ENCODE data around the gene AVEN. TPM values are rescaled to one million over a fixed set of nuclear protein-coding genes. Genes with fewer than 3 reads are reported as not detected.
"Not testable (repeated sequence)": the region's sequence is repeated elsewhere in the genome, so short reads cannot be mapped to it uniquely, and the experiment has no call there.

Gene AVEN
- total RNA-seq, 3 donors from 2014 or later (not counting 1 experiment from before 2014, with no cell fraction given), result 9.8 to 11.8 (median 9.9) TPM

GRCh38 chr15:34054081-34054707 lies 15.2 kb upstream of the AVEN start:
- no peak for ATAC-seq
- 100% methylated on average over 3 of the region's 3 CpGs for WGBS (ENCODE audit: insufficient coverage)
- no peak overlapping the region for H3K27ac Mint-ChIP-seq
- H3K4me1 Mint-ChIP-seq, result no peaks in the 10 kb centered on the region
- H3K9me3 Mint-ChIP-seq, result peaks cover 6 to 16% of the 10 kb centered on the region in 2 donors
- no peaks in the 10 kb centered on the region for H3K27me3 ChIP-seq (ENCODE audit: control insufficient read depth, insufficient read depth, low read length)
- TF ChIP-seq, protein P1, sequence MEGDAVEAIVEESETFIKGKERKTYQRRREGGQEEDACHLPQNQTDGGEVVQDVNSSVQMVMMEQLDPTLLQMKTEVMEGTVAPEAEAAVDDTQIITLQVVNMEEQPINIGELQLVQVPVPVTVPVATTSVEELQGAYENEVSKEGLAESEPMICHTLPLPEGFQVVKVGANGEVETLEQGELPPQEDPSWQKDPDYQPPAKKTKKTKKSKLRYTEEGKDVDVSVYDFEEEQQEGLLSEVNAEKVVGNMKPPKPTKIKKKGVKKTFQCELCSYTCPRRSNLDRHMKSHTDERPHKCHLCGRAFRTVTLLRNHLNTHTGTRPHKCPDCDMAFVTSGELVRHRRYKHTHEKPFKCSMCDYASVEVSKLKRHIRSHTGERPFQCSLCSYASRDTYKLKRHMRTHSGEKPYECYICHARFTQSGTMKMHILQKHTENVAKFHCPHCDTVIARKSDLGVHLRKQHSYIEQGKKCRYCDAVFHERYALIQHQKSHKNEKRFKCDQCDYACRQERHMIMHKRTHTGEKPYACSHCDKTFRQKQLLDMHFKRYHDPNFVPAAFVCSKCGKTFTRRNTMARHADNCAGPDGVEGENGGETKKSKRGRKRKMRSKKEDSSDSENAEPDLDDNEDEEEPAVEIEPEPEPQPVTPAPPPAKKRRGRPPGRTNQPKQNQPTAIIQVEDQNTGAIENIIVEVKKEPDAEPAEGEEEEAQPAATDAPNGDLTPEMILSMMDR (IDR thresholded peaks at IDR 0.05), result no peak
- peaks cover 0 to 15% of the 10 kb centered on the region in 2 donors for H3K27me3 Mint-ChIP-seq (ENCODE audit: low read depth in 2 of 2)
- H3K27ac ChIP-seq (ENCODE audit: low read length), result no peak overlapping the region
- peaks cover 7% of the 10 kb centered on the region for H3K9me3 ChIP-seq (ENCODE audit: control insufficient read depth, insufficient read depth, low read length)
- H3K36me3 Mint-ChIP-seq, result peaks cover 20% of the 10 kb centered on the region
- H3K4me3 Mint-ChIP-seq, result no peak overlapping the region
- DNase-seq, result no peak
- no peak overlapping the region for H3K4me3 ChIP-seq (ENCODE audit: low read length)
- H3K4me1 ChIP-seq (ENCODE audit: control insufficient read depth, insufficient read depth, low read length), result no peaks in the 10 kb centered on the region
- H3K36me3 ChIP-seq (ENCODE audit: control insufficient read depth, insufficient read depth, low read length), result no peaks in the 10 kb centered on the region
- intact Hi-C loops (cut with micrococcal nuclease), result no loop called here

DNA sequence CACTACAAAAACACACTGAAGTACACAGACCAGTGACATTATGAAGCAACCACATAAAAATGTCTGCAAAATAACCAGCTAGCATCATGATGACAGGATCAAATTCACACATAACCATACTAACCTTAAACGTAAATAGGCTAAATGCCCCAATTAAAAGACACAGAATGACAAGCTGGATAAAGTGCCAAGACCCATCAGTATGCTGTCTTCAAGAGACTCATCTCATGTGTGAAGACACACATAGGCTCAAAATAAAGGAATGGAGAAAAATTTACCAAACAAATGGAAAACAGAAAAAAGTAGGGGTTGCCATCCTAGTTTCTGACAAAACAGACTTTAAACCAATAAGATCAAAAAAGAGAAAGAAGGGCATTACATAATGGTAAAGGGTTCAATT lies 11.4 kb upstream of the AVEN start:
- H3K9me3 ChIP-seq (ENCODE audit: control insufficient read depth, insufficient read depth, low read length); H3K4me3 Mint-ChIP-seq; H3K4me3 ChIP-seq (ENCODE audit: low read length); ATAC-seq; H3K27ac ChIP-seq (ENCODE audit: low read length); intact Hi-C loops (cut with micrococcal nuclease); H3K4me1 ChIP-seq (ENCODE audit: control insufficient read depth, insufficient read depth, low read length); H3K27ac Mint-ChIP-seq; H3K4me1 Mint-ChIP-seq; DNase-seq; H3K27me3 ChIP-seq (ENCODE audit: control insufficient read depth, insufficient read depth, low read length); H3K36me3 ChIP-seq (ENCODE audit: control insufficient read depth, insufficient read depth, low read length): not testable (repeated sequence)
- H3K9me3 Mint-ChIP-seq, result peaks cover 7 to 17% of the 10 kb centered on the region in 2 donors
- 100% methylated on average over 1 of the region's 1 CpG for WGBS (ENCODE audit: insufficient coverage)
- peaks cover 21% of the 10 kb centered on the region for H3K36me3 Mint-ChIP-seq
- H3K27me3 Mint-ChIP-seq (ENCODE audit: low read depth in 2 of 2), result peaks cover 0 to 16% of the 10 kb centered on the region in 2 donors

GRCh38 chr15:34049112-34049511 lies 10.1 kb upstream of the AVEN start:
- no peaks in the 10 kb centered on the region for H3K27me3 ChIP-seq (ENCODE audit: control insufficient read depth, insufficient read depth, low read length)
- peaks cover 21% of the 10 kb centered on the region for H3K36me3 Mint-ChIP-seq
- no peak overlapping the region for H3K27ac ChIP-seq (ENCODE audit: low read length)
- TF ChIP-seq, protein P1 (IDR thresholded peaks at IDR 0.05), result no peak
- no peak overlapping the region for H3K4me3 Mint-ChIP-seq
- peaks cover 0 to 16% of the 10 kb centered on the region in 2 donors for H3K27me3 Mint-ChIP-seq (ENCODE audit: low read depth in 2 of 2)
- no peak overlapping the region for H3K4me3 ChIP-seq (ENCODE audit: low read length)
- ATAC-seq (no peak), DNase-seq (no peak)
- peaks cover 7% of the 10 kb centered on the region for H3K9me3 ChIP-seq (ENCODE audit: control insufficient read depth, insufficient read depth, low read length)
- H3K4me1 ChIP-seq (ENCODE audit: control insufficient read depth, insufficient read depth, low read length), result no peaks in the 10 kb centered on the region
- intact Hi-C loops (cut with micrococcal nuclease), result no loop called here
- peaks cover 7 to 17% of the 10 kb centered on the region in 2 donors for H3K9me3 Mint-ChIP-seq
- H3K4me1 Mint-ChIP-seq, result no peaks in the 10 kb centered on the region
- no peak overlapping the region for H3K27ac Mint-ChIP-seq
- H3K36me3 ChIP-seq (ENCODE audit: control insufficient read depth, insufficient read depth, low read length), result no peaks in the 10 kb centered on the region
- 100% methylated on average over 2 of the region's 2 CpGs for WGBS (ENCODE audit: insufficient coverage)

GRCh38 chr15:34047893-34048775 lies 9.1 kb upstream of the AVEN start:
- Histone ChIP-seq H3K4me3 (ENCODE audit: low read length) (no peak overlapping the region), H3K36me3 (ENCODE audit: control insufficient read depth, insufficient read depth, low read length) (no peaks in the 10 kb centered on the region), H3K4me1 (ENCODE audit: control insufficient read depth, insufficient read depth, low read length) (no peaks in the 10 kb centered on the region), H3K9me3 (ENCODE audit: control insufficient read depth, insufficient read depth, low read length) (peaks cover 7% of the 10 kb centered on the region), H3K27ac (ENCODE audit: low read length) (no peak overlapping the region), H3K27me3 (ENCODE audit: control insufficient read depth, insufficient read depth, low read length) (no peaks in the 10 kb centered on the region)
- TF ChIP-seq, protein P1 (IDR thresholded peaks at IDR 0.05), result no peak
- Mint-ChIP-seq H3K27me3 (ENCODE audit: low read depth in 2 of 2) (peaks cover 0 to 16% of the 10 kb centered on the region in 2 donors), H3K36me3 (peaks cover 21% of the 10 kb centered on the region), H3K4me3 (no peak overlapping the region), H3K27ac (no peak overlapping the region), H3K4me1 (no peaks in the 10 kb centered on the region), H3K9me3 (peaks cover 7 to 17% of the 10 kb centered on the region in 2 donors)
- intact Hi-C loops (cut with micrococcal nuclease), result no loop called here
- DNase-seq (no peak), ATAC-seq (no peak)
- 88% methylated on average over 10 of the region's 10 CpGs for WGBS (ENCODE audit: insufficient coverage)

Data from natural killer cell (primary cell).